Sigmoid colon (tissue), 7 donors: Measurements from ENCODE around the gene DNAH17. TPM values are rescaled to one million over a fixed set of nuclear protein-coding genes. Genes with fewer than 3 reads are reported as not detected.

ENCODE experiments used
- DNase-seq: peaks from one replicate; pipeline ENCODE4 v3.0.0-alpha.2; 2019
- H3K27ac ChIP-seq, 4 donors: fragments of 200-600 bp; sonication (generic); one replicate each; pipeline ENCODE4 v1.5.1; 2016 to 2019; ENCODE audit warnings: mild to moderate bottlenecking in 1 of 4
- H3K27me3 ChIP-seq, 3 donors: fragments of 200-600 bp; sonication (generic); one replicate each; pipeline ENCODE4 v1.5.1; 2019; ENCODE audit warnings: mild to moderate bottlenecking in 1 of 3
- H3K36me3 ChIP-seq, 4 donors: fragments of 200-600 bp; sonication (generic); one replicate each; pipeline ENCODE4 v1.5.1; 2016 to 2019
- H3K4me1 ChIP-seq, 4 donors: fragments of 200-600 bp; sonication (generic); one replicate each; pipeline ENCODE4 v1.5.1; 2017 to 2019
- H3K4me3 ChIP-seq, 4 donors: fragments of 200-600 bp; sonication (generic); one replicate each; pipeline ENCODE4 v1.5.1; 2017 to 2019; ENCODE audit warnings: mild to moderate bottlenecking in 2 of 4, moderate library complexity in 1 of 4
- H3K9me3 ChIP-seq, 4 donors: fragments of 200-600 bp in 3 of 4; sonication (generic) in 3 of 4; one replicate each; pipeline versions ENCODE4 v1.5.1 to v1.6.1; 2013 to 2019
- EP300 ChIP-seq, 4 donors: sonication (generic); formaldehyde crosslinking; IDR thresholded peaks; one replicate each; pipeline ENCODE4 v1.6.1; 2017; ENCODE audit warnings: antibody characterized with exemption in 4 of 4
- POLR2A ChIP-seq, 2 donors: fragments of 450-650 bp; IDR thresholded peaks; one replicate each; pipeline ENCODE4 v1.6.1; 2016; ENCODE audit warnings: antibody characterized with exemption in 2 of 2, mild to moderate bottlenecking in 2 of 2, moderate library complexity in 2 of 2
- POLR2AphosphoS5 ChIP-seq, 4 donors: sonication (generic); formaldehyde crosslinking; IDR thresholded peaks; one replicate each; pipeline ENCODE4 v1.6.1; 2017; ENCODE audit warnings: antibody characterized with exemption in 4 of 4
- WGBS, 2 donors: extraction: QIAGEN DNeasy Blood & Tissue Kit; methylation state at CpG; one replicate each; pipeline ENCODE4 v1.1.7; 2013; 5-methylcytosine and 5-hydroxymethylcytosine counted together
- intact Hi-C: fragments of 100-400 bp; cut with DNase I; formaldehyde crosslinking; loops from one replicate; pipeline ENCODE4 v1.15.1; 2023
- polyA plus RNA-seq, 3 donors: library from polyadenylated mRNA; stranded (reverse); fragments of 200-250 nt; gene quantifications; one replicate each; pipeline ENCODE4 v1.2.3, GENCODE V29; 2013
- total RNA-seq, 4 donors: library from RNA; depleted of rRNA; stranded (reverse); fragments of >200 nt; gene quantifications; one replicate each; pipeline ENCODE4 v1.1.0, GENCODE V29; 2016
- TF ChIP-seq, protein P1 (sequence below), 4 experiments: fragments of 450-650 bp in 3 of 4; fragments of 200-600 bp in 1 of 4; IDR thresholded peaks; one replicate each; pipeline ENCODE4 v1.5.1; 2016 to 2019; ENCODE audit warnings: antibody characterized with exemption in 4 of 4, mild to moderate bottlenecking in 3 of 4, moderate library complexity in 2 of 4
- donor health status: healthy with polysubstance abuse.
- donor health status: Bipolar disorder and iron deficiency.
- donor health status: healthy.

DNAH17 gene
- total and polyA plus RNA-seq, 7 donors = 0.07 to 0.68 (median 0.26) TPM; not detected in 3

GRCh38 chr17:78490156-78490555 is 87.0 kb downstream of the DNAH17 start:
- Histone ChIP-seq H3K36me3 (no peaks in the 10 kb centered on the region), H3K27me3 (peaks cover 0 to 2% (median 1%) of the 10 kb centered on the region in 3 donors), H3K4me3 (no peak overlapping the region), H3K4me1 (no peaks in the 10 kb centered on the region), H3K9me3 (no peaks in the 10 kb centered on the region), H3K27ac (no peak overlapping the region)
- no peak for TF ChIP-seq POLR2AphosphoS5 (IDR thresholded peaks at IDR 0.05)
- TF ChIP-seq POLR2A (IDR thresholded peaks at IDR 0.05) = no peak
- TF ChIP-seq EP300 (IDR thresholded peaks at IDR 0.05) = no peak
- TF ChIP-seq, protein P1, sequence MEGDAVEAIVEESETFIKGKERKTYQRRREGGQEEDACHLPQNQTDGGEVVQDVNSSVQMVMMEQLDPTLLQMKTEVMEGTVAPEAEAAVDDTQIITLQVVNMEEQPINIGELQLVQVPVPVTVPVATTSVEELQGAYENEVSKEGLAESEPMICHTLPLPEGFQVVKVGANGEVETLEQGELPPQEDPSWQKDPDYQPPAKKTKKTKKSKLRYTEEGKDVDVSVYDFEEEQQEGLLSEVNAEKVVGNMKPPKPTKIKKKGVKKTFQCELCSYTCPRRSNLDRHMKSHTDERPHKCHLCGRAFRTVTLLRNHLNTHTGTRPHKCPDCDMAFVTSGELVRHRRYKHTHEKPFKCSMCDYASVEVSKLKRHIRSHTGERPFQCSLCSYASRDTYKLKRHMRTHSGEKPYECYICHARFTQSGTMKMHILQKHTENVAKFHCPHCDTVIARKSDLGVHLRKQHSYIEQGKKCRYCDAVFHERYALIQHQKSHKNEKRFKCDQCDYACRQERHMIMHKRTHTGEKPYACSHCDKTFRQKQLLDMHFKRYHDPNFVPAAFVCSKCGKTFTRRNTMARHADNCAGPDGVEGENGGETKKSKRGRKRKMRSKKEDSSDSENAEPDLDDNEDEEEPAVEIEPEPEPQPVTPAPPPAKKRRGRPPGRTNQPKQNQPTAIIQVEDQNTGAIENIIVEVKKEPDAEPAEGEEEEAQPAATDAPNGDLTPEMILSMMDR (IDR thresholded peaks at IDR 0.05) = no peak
- 63 to 87% methylated on average over 10 of the region's 10 CpGs for WGBS, 2 donors
- no peak for DNase-seq
- intact Hi-C loops = no loop called here

- H3K27ac ChIP-seq = no peak overlapping the region
- 73 to 89% methylated on average over 13 of the region's 13 CpGs for WGBS, 2 donors
- H3K4me3 ChIP-seq = no peak overlapping the region
- H3K9me3 ChIP-seq = no peaks in the 10 kb centered on the region
- peaks cover 0 to 10% (median 7%) of the 10 kb centered on the region in 4 donors for H3K4me1 ChIP-seq
- no peaks in the 10 kb centered on the region for H3K36me3 ChIP-seq
- intact Hi-C loops = no loop called here
- TF ChIP-seq POLR2A (IDR thresholded peaks at IDR 0.05) = no peak
- no peak for TF ChIP-seq POLR2AphosphoS5 (IDR thresholded peaks at IDR 0.05)
- no peak for TF ChIP-seq EP300 (IDR thresholded peaks at IDR 0.05)
- TF ChIP-seq, protein P1 (IDR thresholded peaks at IDR 0.05) = no peak
- DNase-seq = no peak
- peaks cover 4 to 13% (median 12%) of the 10 kb centered on the region in 3 donors for H3K27me3 ChIP-seq
These were observed 88.1 kb downstream of the DNAH17 start for GRCh38 chr17:78488867-78489634.

DNA sequence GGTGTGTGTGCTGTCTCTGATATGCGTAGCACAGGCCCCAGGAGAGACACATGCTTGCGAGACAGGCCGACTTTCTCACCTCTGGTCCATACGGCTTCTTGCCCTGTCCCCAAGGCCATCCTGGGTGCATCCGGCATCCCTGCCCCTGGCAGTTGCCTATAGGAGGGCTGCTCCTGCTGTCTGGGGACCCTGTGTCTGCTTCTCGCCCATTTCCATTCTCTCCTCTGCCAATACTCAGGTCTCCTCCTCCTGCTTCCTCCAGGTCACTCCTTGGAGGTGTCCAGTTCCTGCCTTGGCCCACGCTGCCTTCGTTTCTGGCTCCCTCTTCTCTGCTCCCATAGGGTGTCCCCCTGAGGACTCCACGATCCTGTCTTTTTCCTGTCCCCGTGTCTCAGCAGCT is 89.0 kb downstream of the DNAH17 start:
- no peak overlapping the region for H3K27ac ChIP-seq
- no peaks in the 10 kb centered on the region for H3K9me3 ChIP-seq
- TF ChIP-seq EP300 (IDR thresholded peaks at IDR 0.05) (no peak), POLR2A (IDR thresholded peaks at IDR 0.05) (no peak), POLR2AphosphoS5 (IDR thresholded peaks at IDR 0.05) (no peak)
- TF ChIP-seq, protein P1 (IDR thresholded peaks at IDR 0.05) = no peak
- no peak overlapping the region for H3K4me3 ChIP-seq
- DNase-seq = no peak
- H3K36me3 ChIP-seq = no peaks in the 10 kb centered on the region
- peaks cover 0 to 10% (median 7%) of the 10 kb centered on the region in 4 donors for H3K4me1 ChIP-seq
- H3K27me3 ChIP-seq = peaks cover 4 to 20% (median 13%) of the 10 kb centered on the region in 3 donors
- intact Hi-C loops = no loop called here
- WGBS, 2 donors = 75 to 81% methylated on average over 10 of the region's 10 CpGs

GRCh38 chr17:78486946-78487680 is 90.1 kb downstream of the DNAH17 start:
- Histone ChIP-seq H3K27ac (no peak overlapping the region), H3K27me3 (peaks cover 4 to 31% (median 13%) of the 10 kb centered on the region in 3 donors), H3K4me3 (no peak overlapping the region), H3K36me3 (no peaks in the 10 kb centered on the region), H3K4me1 (peaks cover 0 to 10% (median 7%) of the 10 kb centered on the region in 4 donors), H3K9me3 (no peaks in the 10 kb centered on the region)
- WGBS, 2 donors = 73 to 81% methylated on average over 13 of the region's 13 CpGs
- no peak for DNase-seq
- intact Hi-C loops = no loop called here
- TF ChIP-seq POLR2AphosphoS5 (IDR thresholded peaks at IDR 0.05) (no peak), POLR2A (IDR thresholded peaks at IDR 0.05) (no peak), EP300 (IDR thresholded peaks at IDR 0.05) (no peak)
- TF ChIP-seq, protein P1 (IDR thresholded peaks at IDR 0.05) = no peak
